ENCODE results near the gene PRSS38. TPM values are rescaled to one million over a fixed set of nuclear protein-coding genes. Genes with fewer than 3 reads are reported as not detected.

PRSS38 gene
- total RNA-seq, 6 experiments from 2014 or later, result not detected

GRCh38 chr1:227823537-227823936 lies 8.1 kb downstream of the PRSS38 start:
- Mint-ChIP-seq H3K4me3 (no peak overlapping the region), H3K27me3 (ENCODE audit: insufficient read depth) (peaks cover 2% of the 10 kb centered on the region), H3K9me3 (no peaks in the 10 kb centered on the region), H3K4me1 (ENCODE audit: low read depth) (no peaks in the 10 kb centered on the region), H3K36me3 (ENCODE audit: low read depth) (no peaks in the 10 kb centered on the region), H3K27ac (no peak overlapping the region)
- no peak for TF ChIP-seq CTCF (IDR thresholded peaks at IDR 0.05)
- no peak for DNase-seq

- peaks cover 2% of the 10 kb centered on the region for H3K27me3 Mint-ChIP-seq (ENCODE audit: insufficient read depth)
- no peaks in the 10 kb centered on the region for H3K4me1 Mint-ChIP-seq (ENCODE audit: low read depth)
- no peak overlapping the region for H3K27ac Mint-ChIP-seq
- H3K36me3 Mint-ChIP-seq (ENCODE audit: low read depth), result no peaks in the 10 kb centered on the region
- no peaks in the 10 kb centered on the region; the same call in 1 of the 2 replicates for H3K9me3 Mint-ChIP-seq
- no peak for TF ChIP-seq CTCF (IDR thresholded peaks at IDR 0.05)
- H3K4me3 Mint-ChIP-seq, result no peak overlapping the region
- DNase-seq, result no peak
Observed at GRCh38 chr1:227824204-227824603, 8.7 kb downstream of the PRSS38 start.

GRCh38 chr1:227828786-227829185 lies 13.3 kb downstream of the PRSS38 start:
- Mint-ChIP-seq H3K4me3 (no peak overlapping the region), H3K27ac (no peak overlapping the region), H3K36me3 (ENCODE audit: low read depth) (no peaks in the 10 kb centered on the region), H3K27me3 (ENCODE audit: insufficient read depth) (peaks cover under 1% of the 10 kb centered on the region), H3K9me3 (peaks cover 2% of the 10 kb centered on the region; the same call in 1 of the 2 replicates), H3K4me1 (ENCODE audit: low read depth) (no peaks in the 10 kb centered on the region)
- TF ChIP-seq CTCF (IDR thresholded peaks at IDR 0.05), result no peak
- no peak for DNase-seq

- DNase-seq, result no peak
- no peak for TF ChIP-seq CTCF (IDR thresholded peaks at IDR 0.05)
- Mint-ChIP-seq H3K27me3 (ENCODE audit: insufficient read depth) (peaks cover 10% of the 10 kb centered on the region; the same call in 1 of the 2 replicates), H3K9me3 (peaks cover 4% of the 10 kb centered on the region; the same call in 1 of the 2 replicates), H3K27ac (no peak overlapping the region), H3K36me3 (ENCODE audit: low read depth) (no peaks in the 10 kb centered on the region), H3K4me1 (ENCODE audit: low read depth) (no peaks in the 10 kb centered on the region), H3K4me3 (no peak overlapping the region)
Observed at GRCh38 chr1:227838181-227838580, 22.7 kb downstream of the PRSS38 start.

GRCh38 chr1:227841096-227841495 lies 25.6 kb downstream of the PRSS38 start:
- no peaks in the 10 kb centered on the region for H3K9me3 Mint-ChIP-seq
- H3K4me1 Mint-ChIP-seq (ENCODE audit: low read depth), result no peaks in the 10 kb centered on the region
- no peaks in the 10 kb centered on the region for H3K36me3 Mint-ChIP-seq (ENCODE audit: low read depth)
- peaks cover 5% of the 10 kb centered on the region; the same call in 1 of the 2 replicates for H3K27me3 Mint-ChIP-seq (ENCODE audit: insufficient read depth)
- no peak overlapping the region for H3K4me3 Mint-ChIP-seq
- TF ChIP-seq CTCF (IDR thresholded peaks at IDR 0.05), result no peak
- H3K27ac Mint-ChIP-seq, result no peak overlapping the region
- DNase-seq, result no peak
